IMR-90 (cell line): ENCODE data around the gene ANKRD63.

ENCODE experiments used
- CEBPB ChIP-seq: IDR thresholded peaks from 2 replicates; pipeline ENCODE4 v1.6.1; 2012; ENCODE audit warnings: low read depth, low read length, improper control_type of control experiment
- CTCF ChIP-seq: conservative IDR thresholded peaks from 2 replicates; pipeline ENCODE4 v1.5.1; 2012; ENCODE audit warnings: mild to moderate bottlenecking, low read depth, low read length, improper control_type of control experiment
- ELK1 ChIP-seq: fragments of 150-350 bp; IDR thresholded peaks from 2 replicates; pipeline ENCODE4 v1.6.1; 2016; ENCODE audit warnings: low read depth, mild to moderate bottlenecking, low read length, moderate library complexity, borderline replicate concordance
- FOS ChIP-seq: fragments of 150-350 bp; IDR thresholded peaks from 2 replicates; pipeline ENCODE4 v1.6.1; 2016; ENCODE audit warnings: low read depth, low read length
- MXI1 ChIP-seq: IDR thresholded peaks from 2 replicates; pipeline ENCODE4 v1.6.1; 2012; ENCODE audit warnings: low read depth, mild to moderate bottlenecking, low read length, moderate library complexity, borderline replicate concordance
- POLR2A ChIP-seq: IDR thresholded peaks from 2 replicates; pipeline ENCODE4 v1.6.1; 2012; ENCODE audit warnings: mild to moderate bottlenecking, low read depth, low read length
- RAD21 ChIP-seq: IDR thresholded peaks from 2 replicates; pipeline ENCODE4 v1.6.1; 2012; ENCODE audit warnings: low read length, improper control_type of control experiment
- SMC3 ChIP-seq: fragments of 150-350 bp; IDR thresholded peaks from 2 replicates; pipeline ENCODE4 v1.6.1; 2016; ENCODE audit warnings: low read depth, mild to moderate bottlenecking, antibody characterized with exemption, low read length, moderate library complexity
- USF2 ChIP-seq: fragments of 150-350 bp; IDR thresholded peaks from 2 replicates; pipeline ENCODE4 v1.6.1; 2017; ENCODE audit warnings: mild to moderate bottlenecking, antibody characterized with exemption, low read length, low read depth

DNA sequence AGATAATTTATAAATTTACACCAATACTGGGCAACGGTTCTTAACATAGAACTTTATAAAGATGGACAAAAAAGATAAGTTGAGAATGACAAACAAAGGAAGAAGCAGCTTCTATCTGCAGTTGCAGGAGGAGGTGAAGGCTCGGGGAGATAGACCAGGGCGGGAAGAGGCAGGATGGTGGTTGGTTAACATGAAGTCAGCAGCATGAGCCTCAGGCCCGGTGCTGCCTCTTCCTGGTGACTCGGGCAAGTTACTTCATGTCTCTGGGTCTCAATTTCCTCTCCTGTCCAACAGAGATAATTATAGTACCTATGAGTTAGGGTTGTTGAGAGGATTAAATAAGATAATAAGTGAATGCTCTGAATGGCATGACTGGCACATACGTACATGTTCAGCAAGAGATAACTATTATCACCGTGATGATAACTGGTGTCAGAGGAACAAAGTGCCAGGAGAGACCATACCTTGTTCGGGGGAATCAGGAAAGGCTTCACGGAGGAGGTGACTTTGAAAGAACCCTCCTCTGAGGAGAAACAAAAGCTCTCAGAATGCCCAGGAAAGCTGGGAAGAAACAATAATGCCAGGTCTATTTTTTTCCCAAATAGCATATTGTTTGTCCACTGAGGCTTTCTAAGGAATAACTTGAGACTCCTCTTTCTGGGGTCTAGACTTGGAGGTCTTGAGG is 39.6 kb downstream of the ANKRD63 start:
- no peak for TF ChIP-seq ELK1
- no peak for TF ChIP-seq CTCF
- no peak for TF ChIP-seq SMC3
- TF ChIP-seq RAD21: no peak
- no peak for TF ChIP-seq POLR2A
- TF ChIP-seq MXI1: no peak
- TF ChIP-seq CEBPB: no peak
- TF ChIP-seq USF2: no peak
- TF ChIP-seq FOS: no peak
